HS-5 (cell line): Measurements from ENCODE around the gene BCL11B.
"Not testable (repeated sequence)": the region's sequence is repeated elsewhere in the genome, so short reads cannot be mapped to it uniquely, and the experiment has no call there.

Experiments
- DNase-seq: peaks from one replicate; pipeline ENCODE4 v3.0.0-alpha.2; 2012; ENCODE audit warnings: low read depth

The BCL11B gene

GRCh38 chr14:99199846-99200653 is 71.9 kb downstream of the BCL11B start:
- no peak for DNase-seq

- no peak for DNase-seq
Measured at GRCh38 chr14:99198746-99199502, 73.1 kb downstream of the BCL11B start.

GRCh38 chr14:99196310-99196650 is 75.7 kb downstream of the BCL11B start:
- DNase-seq: no peak

GRCh38 chr14:99195602-99196309 is 76.2 kb downstream of the BCL11B start:
- no peak for DNase-seq

GRCh38 chr14:99194736-99195135 is 77.3 kb downstream of the BCL11B start:
- DNase-seq: no peak

GRCh38 chr14:99194136-99194535 is 77.9 kb downstream of the BCL11B start:
- no peak for DNase-seq

- DNase-seq: no peak
Measured at GRCh38 chr14:99192830-99193229, 79.2 kb downstream of the BCL11B start.

- DNase-seq: no peak
Measured at GRCh38 chr14:99192028-99192621, 79.9 kb downstream of the BCL11B start.

- DNase-seq: no peak
Measured at GRCh38 chr14:99191395-99192027, 80.5 kb downstream of the BCL11B start.

- DNase-seq: no peak
Measured at GRCh38 chr14:99190696-99191394, 81.2 kb downstream of the BCL11B start.

- DNase-seq: no peak
Measured at GRCh38 chr14:99189201-99189801, 82.7 kb downstream of the BCL11B start.

GRCh38 chr14:99188731-99189191 is 83.2 kb downstream of the BCL11B start:
- DNase-seq: no peak

- DNase-seq: no peak
Measured at GRCh38 chr14:99187858-99188257, 84.1 kb downstream of the BCL11B start.

GRCh38 chr14:99186956-99187690 is 84.9 kb downstream of the BCL11B start:
- no peak for DNase-seq

- DNase-seq: not testable (repeated sequence)
Measured at GRCh38 chr14:99186336-99186735, 85.7 kb downstream of the BCL11B start.

- DNase-seq: no peak
Measured at GRCh38 chr14:99185436-99186068, 86.4 kb downstream of the BCL11B start.

- no peak for DNase-seq
Measured at GRCh38 chr14:99183716-99184115, 88.3 kb downstream of the BCL11B start.

- no peak for DNase-seq
Measured at GRCh38 chr14:99183311-99183710, 88.7 kb downstream of the BCL11B start.

- no peak for DNase-seq
Measured at GRCh38 chr14:99182548-99183250, 89.3 kb downstream of the BCL11B start.
